Activated CD4-positive, alpha-beta T cell treated with anti-CD3 and anti-CD28 coated beads, Interleukin-2, amount 50 U/mL, for 24 hours (primary cell): ENCODE data around the gene LVRN.
"Not testable (repeated sequence)": the region's sequence is repeated elsewhere in the genome, so short reads cannot be mapped to it uniquely, and the experiment has no call there.

Source experiments
- DNase-seq, 2 donors: peaks; one replicate each; pipeline ENCODE4 v3.0.0-alpha.2; 2020; ENCODE audit warnings: low read depth in 1 of 2, low spot score in 1 of 2

LVRN gene, protein sequence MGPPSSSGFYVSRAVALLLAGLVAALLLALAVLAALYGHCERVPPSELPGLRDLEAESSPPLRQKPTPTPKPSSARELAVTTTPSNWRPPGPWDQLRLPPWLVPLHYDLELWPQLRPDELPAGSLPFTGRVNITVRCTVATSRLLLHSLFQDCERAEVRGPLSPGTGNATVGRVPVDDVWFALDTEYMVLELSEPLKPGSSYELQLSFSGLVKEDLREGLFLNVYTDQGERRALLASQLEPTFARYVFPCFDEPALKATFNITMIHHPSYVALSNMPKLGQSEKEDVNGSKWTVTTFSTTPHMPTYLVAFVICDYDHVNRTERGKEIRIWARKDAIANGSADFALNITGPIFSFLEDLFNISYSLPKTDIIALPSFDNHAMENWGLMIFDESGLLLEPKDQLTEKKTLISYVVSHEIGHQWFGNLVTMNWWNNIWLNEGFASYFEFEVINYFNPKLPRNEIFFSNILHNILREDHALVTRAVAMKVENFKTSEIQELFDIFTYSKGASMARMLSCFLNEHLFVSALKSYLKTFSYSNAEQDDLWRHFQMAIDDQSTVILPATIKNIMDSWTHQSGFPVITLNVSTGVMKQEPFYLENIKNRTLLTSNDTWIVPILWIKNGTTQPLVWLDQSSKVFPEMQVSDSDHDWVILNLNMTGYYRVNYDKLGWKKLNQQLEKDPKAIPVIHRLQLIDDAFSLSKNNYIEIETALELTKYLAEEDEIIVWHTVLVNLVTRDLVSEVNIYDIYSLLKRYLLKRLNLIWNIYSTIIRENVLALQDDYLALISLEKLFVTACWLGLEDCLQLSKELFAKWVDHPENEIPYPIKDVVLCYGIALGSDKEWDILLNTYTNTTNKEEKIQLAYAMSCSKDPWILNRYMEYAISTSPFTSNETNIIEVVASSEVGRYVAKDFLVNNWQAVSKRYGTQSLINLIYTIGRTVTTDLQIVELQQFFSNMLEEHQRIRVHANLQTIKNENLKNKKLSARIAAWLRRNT

DNA sequence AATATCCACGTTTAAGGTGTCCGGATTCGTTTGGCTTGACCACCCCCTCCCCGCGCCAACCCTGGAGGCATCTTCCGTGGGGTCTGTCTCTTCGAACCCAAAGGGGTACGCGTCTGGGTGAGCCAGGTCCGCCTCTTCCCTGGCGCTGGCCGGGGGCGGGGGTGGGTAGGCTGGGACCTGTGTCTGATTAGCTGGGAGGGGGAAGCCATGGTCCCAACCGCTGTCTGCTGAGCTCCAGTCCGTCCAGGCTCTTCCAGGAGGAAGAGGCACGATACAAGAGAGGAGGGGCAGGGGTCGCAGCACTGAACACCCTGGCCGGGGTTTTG, at the start of gene LVRN:
TSS of gene LVRN (plus strand) at position 237 of the 326 bp plus-strand sequence. CDS start 143 bp downstream, outside the sequence.
- no peak for DNase-seq

DNA sequence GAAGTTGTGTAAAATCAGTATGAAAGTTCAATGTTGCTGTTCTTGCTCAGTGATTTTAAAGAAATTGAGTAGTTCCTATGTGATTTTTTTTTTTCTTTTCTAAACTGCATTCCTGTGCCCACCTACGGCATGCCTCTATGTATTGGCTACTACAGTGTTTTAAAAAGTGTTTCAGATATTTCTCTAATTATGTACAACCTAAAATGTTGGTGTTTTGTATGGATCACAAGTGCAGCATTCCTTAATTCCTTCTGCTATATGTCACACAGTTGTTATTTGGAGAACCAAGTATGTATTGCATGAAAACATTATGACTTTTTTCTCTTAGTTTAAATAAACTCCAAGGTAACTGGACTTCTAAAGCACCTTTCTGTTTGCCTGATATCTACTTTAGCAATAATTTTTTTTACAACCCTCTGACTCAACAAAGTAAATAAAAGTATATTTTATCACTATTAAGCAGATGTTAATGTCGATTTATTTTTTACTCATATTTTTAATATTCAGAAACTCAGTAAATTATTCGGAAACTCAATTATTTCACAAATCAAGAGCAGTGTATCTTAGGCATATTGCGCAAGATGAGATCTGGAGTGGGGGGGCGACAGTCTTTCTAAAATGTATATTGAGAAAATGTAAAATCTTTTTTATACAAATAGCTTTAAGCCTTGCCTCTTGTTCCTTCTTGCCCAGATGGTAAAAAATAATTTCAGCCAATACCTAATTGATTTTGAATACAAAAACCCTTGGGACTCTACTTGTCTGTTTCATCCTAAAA, 48.5 kb upstream of the LVRN start:
- not testable (repeated sequence) for DNase-seq

- no peak for DNase-seq
These were observed 42.0 kb upstream of the LVRN start for GRCh38 chr5:115920171-115920725.

GRCh38 chr5:115928578-115929407, 33.5 kb upstream of the LVRN start:
- DNase-seq: not testable (repeated sequence)

DNA sequence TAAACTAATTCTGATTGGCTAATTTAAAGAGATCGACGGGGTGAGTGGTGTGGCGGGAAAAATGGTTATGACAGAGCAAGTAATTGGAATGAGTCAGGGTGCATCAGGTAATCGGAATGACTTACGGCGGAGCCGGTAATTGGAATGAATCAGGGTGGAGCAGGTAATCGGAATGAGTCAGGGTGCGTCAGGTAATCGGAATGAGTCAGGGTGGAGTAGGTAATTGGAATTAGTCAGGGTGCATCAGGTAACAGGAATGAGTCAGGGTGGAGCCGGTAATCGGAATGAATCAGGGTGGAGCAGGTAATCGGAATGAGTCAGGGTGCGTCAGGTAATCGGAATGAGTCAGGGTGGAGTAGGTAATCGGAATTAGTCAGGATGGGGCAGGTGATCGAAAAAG, 32.1 kb upstream of the LVRN start:
- not testable (repeated sequence) for DNase-seq

- DNase-seq: no peak
These were observed 31.5 kb upstream of the LVRN start for GRCh38 chr5:115930630-115931337.

DNA sequence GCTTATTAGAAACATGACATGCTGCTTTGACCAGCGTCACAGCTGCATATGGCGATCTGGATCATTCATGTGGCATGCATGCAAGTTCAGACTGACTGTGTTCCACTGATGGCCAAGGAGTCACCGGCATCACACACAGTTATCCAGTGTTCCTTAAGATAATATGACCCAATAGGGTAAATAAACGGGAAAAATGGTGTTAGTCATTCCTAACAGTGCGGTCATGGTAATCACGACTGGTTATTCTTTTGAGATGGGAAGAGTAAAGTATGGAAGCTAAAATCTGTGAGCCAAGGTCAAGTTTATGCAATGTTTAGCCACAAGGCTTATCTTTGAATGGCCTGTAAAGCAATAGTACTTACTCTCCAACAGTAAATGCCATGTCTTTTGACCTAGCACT, 29.3 kb upstream of the LVRN start:
- DNase-seq: no peak

GRCh38 chr5:115934388-115934974, 27.8 kb upstream of the LVRN start:
- no peak for DNase-seq

DNA sequence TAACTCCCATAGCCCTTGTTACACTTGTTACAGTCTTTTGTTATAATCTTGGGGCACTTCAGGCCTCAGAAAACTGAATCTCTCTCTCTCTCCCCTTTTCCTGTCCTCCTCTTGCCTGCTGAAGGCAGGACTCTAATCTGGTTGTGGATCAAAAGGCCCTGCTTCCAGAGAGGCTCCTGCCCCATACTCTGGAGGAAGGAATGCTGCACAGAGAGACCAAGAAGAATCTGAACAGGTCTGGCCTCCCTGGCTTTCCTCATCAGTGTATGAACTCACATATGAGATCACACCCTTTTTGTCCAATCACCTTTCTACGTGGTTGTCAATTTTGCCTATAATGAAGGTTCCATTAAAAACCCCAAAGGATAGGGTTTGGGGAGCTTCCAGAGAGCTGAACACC, 26.2 kb upstream of the LVRN start:
- DNase-seq: no peak

DNA sequence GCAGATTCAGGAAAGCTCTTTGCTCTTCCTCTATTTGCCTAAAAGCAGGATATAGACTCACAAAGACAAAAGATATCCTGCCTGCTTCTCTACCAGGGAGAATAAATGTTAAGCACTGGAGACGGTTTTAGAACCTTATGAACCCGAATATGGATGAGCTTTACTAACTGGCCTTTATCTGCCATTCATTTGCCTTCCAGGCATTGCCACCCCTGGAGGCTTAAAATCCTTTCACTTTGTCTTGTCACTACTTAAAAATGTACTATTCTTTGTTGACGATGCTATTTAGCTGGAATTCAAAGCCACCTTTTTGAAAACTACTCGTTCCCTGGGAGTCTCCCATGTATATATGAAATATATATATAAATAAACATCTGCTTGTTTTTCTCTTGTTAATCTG, 23.2 kb upstream of the LVRN start:
- no peak for DNase-seq

DNA sequence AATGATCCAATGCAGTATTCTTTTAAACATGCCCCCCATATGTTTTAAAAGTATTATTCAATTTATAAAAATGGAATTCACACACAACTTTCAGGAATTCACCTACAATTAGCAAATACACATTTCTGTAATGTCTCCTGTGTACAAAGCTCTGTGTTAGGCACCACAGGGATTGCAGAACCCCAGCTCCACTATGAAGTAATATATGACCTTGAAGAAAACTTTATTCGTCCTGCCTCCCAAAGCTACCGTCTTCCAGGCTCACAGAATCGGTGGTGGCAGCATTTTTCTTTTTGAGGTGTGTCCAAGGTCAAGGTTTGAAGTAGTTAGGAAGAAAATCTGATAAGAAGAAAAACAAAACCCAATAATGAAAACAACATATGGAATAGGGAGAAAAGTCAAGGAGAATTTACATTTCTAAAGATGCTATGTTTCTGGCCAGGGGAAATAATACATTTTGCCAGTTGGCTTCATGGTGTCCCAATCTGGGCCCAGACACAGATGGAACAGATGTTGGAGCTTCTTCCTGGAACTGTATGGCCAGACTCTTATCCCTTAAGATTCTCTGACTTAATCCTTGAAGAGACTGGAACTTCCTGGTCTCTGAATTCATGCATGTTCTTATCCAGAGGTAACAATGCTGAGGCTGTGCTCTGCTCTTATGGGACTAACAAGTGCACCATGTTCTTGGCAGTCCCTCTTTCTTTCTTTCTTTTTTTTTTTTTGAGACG, 22.0 kb upstream of the LVRN start:
- no peak for DNase-seq

- DNase-seq: no peak
These were observed 21.1 kb upstream of the LVRN start for GRCh38 chr5:115941051-115941675.

GRCh38 chr5:115944501-115944900, 17.8 kb upstream of the LVRN start:
- no peak for DNase-seq

- no peak for DNase-seq
These were observed 15.6 kb upstream of the LVRN start for GRCh38 chr5:115946655-115947054.

GRCh38 chr5:115947260-115947659, 15.0 kb upstream of the LVRN start:
- no peak for DNase-seq

- no peak for DNase-seq
These were observed 14.2 kb upstream of the LVRN start for GRCh38 chr5:115948091-115948534.

- DNase-seq: no peak
These were observed 13.2 kb upstream of the LVRN start for GRCh38 chr5:115949096-115949495.

- DNase-seq: no peak
These were observed 9.7 kb upstream of the LVRN start for GRCh38 chr5:115952588-115952987.
